Gastroesophageal sphincter (tissue), 4 donors: ENCODE data around the gene ALKBH8. TPM values are rescaled to one million over a fixed set of nuclear protein-coding genes. Genes with fewer than 3 reads are reported as not detected.

Experiments
- ATAC-seq: fragments of 150-250 bp; one replicate; pipeline ENCODE4 v1.9.1; 2016; ENCODE audit warnings: mild to moderate bottlenecking, moderate library complexity
- H3K27ac ChIP-seq, 4 donors: fragments of 200-600 bp; sonication (generic) in 3 of 4; 1 replicate in 3 of 4; 2 replicates in 1 of 4; pipeline ENCODE4 v1.5.1; 2016 to 2019
- H3K27me3 ChIP-seq: fragments of 200-600 bp; sonication (generic); one replicate; pipeline ENCODE4 v1.5.1; 2019
- H3K36me3 ChIP-seq, 2 donors: fragments of 200-600 bp; sonication (generic); one replicate each; pipeline ENCODE4 v1.5.1; 2019; ENCODE audit warnings: control low read depth in 1 of 2
- H3K4me1 ChIP-seq, 3 donors: fragments of 200-600 bp; sonication (generic); 1 replicate in 2 of 3; 2 replicates in 1 of 3; pipeline ENCODE4 v1.5.1; 2016 to 2019; ENCODE audit warnings: control low read depth in 2 of 3
- H3K4me3 ChIP-seq, 2 donors: fragments of 200-600 bp; sonication (generic); one replicate each; pipeline ENCODE4 v1.5.1; 2019; ENCODE audit warnings: mild to moderate bottlenecking in 1 of 2, moderate library complexity in 1 of 2
- H3K9me3 ChIP-seq, 3 donors: fragments of 200-600 bp; sonication (generic); one replicate each; pipeline ENCODE4 v1.5.1; 2017 to 2019; ENCODE audit warnings: control low read depth in 2 of 3
- CTCF ChIP-seq, 4 experiments: fragments of 200-600 bp in 2 of 4; fragments of 450-650 bp in 2 of 4; sonication (generic) in 1 of 4; IDR thresholded peaks; one replicate each; pipeline ENCODE4 v1.5.1; 2017 to 2019; ENCODE audit warnings: antibody characterized with exemption in 4 of 4, mild to moderate bottlenecking in 2 of 4, moderate library complexity in 2 of 4
- EP300 ChIP-seq: sonication (generic); formaldehyde crosslinking; IDR thresholded peaks from one replicate; pipeline ENCODE4 v1.6.1; 2017; ENCODE audit warnings: antibody characterized with exemption, mild to moderate bottlenecking
- POLR2A ChIP-seq, 2 donors: fragments of 450-650 bp; IDR thresholded peaks; one replicate each; pipeline ENCODE4 v1.6.1; 2017; ENCODE audit warnings: antibody characterized with exemption in 2 of 2, mild to moderate bottlenecking in 2 of 2, moderate library complexity in 1 of 2
- POLR2AphosphoS5 ChIP-seq: sonication (generic); formaldehyde crosslinking; IDR thresholded peaks from one replicate; pipeline ENCODE4 v1.6.1; 2017; ENCODE audit warnings: antibody characterized with exemption
- WGBS, 2 donors: methylation state at CpG; one replicate each; pipeline ENCODE4 v1.1.5; 2018; ENCODE audit warnings: low coverage in 1 of 2; 5-methylcytosine and 5-hydroxymethylcytosine counted together
- total RNA-seq, 4 donors: library from RNA; depleted of rRNA; stranded (reverse); fragments of >200 nt; gene quantifications; one replicate each; pipeline ENCODE4 v1.1.0, GENCODE V29; 2016

ALKBH8 gene
- total RNA-seq, 4 donors from 2014 or later = 4.9 to 11.4 (median 8.3) TPM

- Histone ChIP-seq H3K27me3 (peaks cover 65% of the 10 kb centered on the region), H3K9me3 (no peaks in the 10 kb centered on the region), H3K27ac (no peak overlapping the region), H3K4me3 (no peak overlapping the region), H3K36me3 (no peaks in the 10 kb centered on the region), H3K4me1 (no peaks in the 10 kb centered on the region)
- WGBS, 2 donors = 75 to 78% methylated on average over 2 to 3 of the region's 3 CpGs
- TF ChIP-seq EP300 = no peak
- no peak for TF ChIP-seq POLR2A (IDR thresholded peaks at IDR 0.05)
- TF ChIP-seq POLR2AphosphoS5 = no peak
- TF ChIP-seq CTCF (IDR thresholded peaks at IDR 0.05) = no peak
- ATAC-seq = no peak
These were observed 40.6 kb upstream of the ALKBH8 start for GRCh38 chr11:107606141-107606540.

GRCh38 chr11:107605061-107606006 lies 39.8 kb upstream of the ALKBH8 start:
- no peak for ATAC-seq
- Histone ChIP-seq H3K27me3 (peaks cover 64% of the 10 kb centered on the region), H3K4me1 (no peaks in the 10 kb centered on the region), H3K4me3 (no peak overlapping the region), H3K27ac (no peak overlapping the region), H3K36me3 (no peaks in the 10 kb centered on the region), H3K9me3 (no peaks in the 10 kb centered on the region)
- TF ChIP-seq POLR2A (IDR thresholded peaks at IDR 0.05) (no peak), POLR2AphosphoS5 (no peak), EP300 (no peak), CTCF (IDR thresholded peaks at IDR 0.05) (no peak)
- 83 to 94% methylated on average over 5 to 9 of the region's 9 CpGs for WGBS, 2 donors

GRCh38 chr11:107598225-107599139 lies 32.9 kb upstream of the ALKBH8 start:
- Histone ChIP-seq H3K4me3 (no peak overlapping the region), H3K27me3 (peaks cover 58% of the 10 kb centered on the region), H3K36me3 (no peaks in the 10 kb centered on the region), H3K27ac (no peak overlapping the region), H3K9me3 (no peaks in the 10 kb centered on the region), H3K4me1 (no peaks in the 10 kb centered on the region)
- no peak for TF ChIP-seq CTCF (IDR thresholded peaks at IDR 0.05)
- TF ChIP-seq POLR2A (IDR thresholded peaks at IDR 0.05) = no peak
- no peak for TF ChIP-seq POLR2AphosphoS5
- TF ChIP-seq EP300 = no peak
- WGBS, 2 donors = 74 to 77% methylated on average over 5 to 6 of the region's 6 CpGs
- ATAC-seq = no peak

GRCh38 chr11:107594736-107595135 lies 29.2 kb upstream of the ALKBH8 start:
- WGBS, 2 donors = 58 to 80% methylated on average over 2 of the region's 2 CpGs
- H3K27ac ChIP-seq = no peak overlapping the region
- peaks cover 72% of the 10 kb centered on the region for H3K27me3 ChIP-seq
- H3K4me1 ChIP-seq = peaks cover 0 to 32% (median 5%) of the 10 kb centered on the region in 3 donors
- H3K9me3 ChIP-seq = no peaks in the 10 kb centered on the region
- no peak for ATAC-seq
- H3K4me3 ChIP-seq = no peak overlapping the region
- no peaks in the 10 kb centered on the region for H3K36me3 ChIP-seq
- no peak for TF ChIP-seq EP300
- TF ChIP-seq POLR2AphosphoS5 = no peak
- TF ChIP-seq POLR2A (IDR thresholded peaks at IDR 0.05) = no peak
- TF ChIP-seq CTCF (IDR thresholded peaks at IDR 0.05) = no peak
